ENCODE results near the gene CLEC10A. TPM values are rescaled to one million over a fixed set of nuclear protein-coding genes. Genes with fewer than 3 reads are reported as not detected.
A peak's percentile ranks its signal among the peaks of the same experiment; 100 is the strongest.

Gene CLEC10A
- total RNA-seq, 1 donor: not detected

DNA sequence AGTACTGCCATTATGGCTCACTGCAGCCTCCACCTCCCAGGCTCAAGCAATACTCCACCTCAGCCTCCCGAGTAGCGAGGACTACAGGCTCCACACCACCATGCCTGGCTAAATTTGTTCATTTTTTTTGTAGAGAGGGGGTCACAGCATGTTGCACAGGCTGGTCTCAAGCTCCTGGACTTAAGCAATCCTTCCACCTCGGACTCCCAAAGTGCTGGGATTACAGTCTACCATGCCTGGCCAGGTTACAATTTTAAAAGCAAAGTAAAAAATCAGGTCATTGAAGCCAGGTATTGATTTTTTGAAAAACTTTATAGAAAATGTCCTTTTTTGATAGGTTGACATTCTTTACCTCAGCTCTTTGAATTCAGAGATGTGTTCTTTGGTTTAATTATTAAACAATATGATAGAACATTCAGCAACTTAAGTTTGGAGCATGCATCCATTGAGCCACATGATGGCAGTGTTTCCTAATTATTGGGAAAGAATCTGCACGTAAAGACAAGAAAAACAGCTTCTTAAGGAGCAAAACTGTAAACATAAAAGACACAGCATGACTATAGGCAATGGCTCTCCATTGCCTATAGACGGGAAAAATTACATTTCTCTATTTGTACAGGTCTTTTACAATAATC is 34.4 kb downstream of the CLEC10A start:
- H3K4me3 ChIP-seq (ENCODE audit: low read depth, low read length): no peak overlapping the region
- TF ChIP-seq, protein P1, sequence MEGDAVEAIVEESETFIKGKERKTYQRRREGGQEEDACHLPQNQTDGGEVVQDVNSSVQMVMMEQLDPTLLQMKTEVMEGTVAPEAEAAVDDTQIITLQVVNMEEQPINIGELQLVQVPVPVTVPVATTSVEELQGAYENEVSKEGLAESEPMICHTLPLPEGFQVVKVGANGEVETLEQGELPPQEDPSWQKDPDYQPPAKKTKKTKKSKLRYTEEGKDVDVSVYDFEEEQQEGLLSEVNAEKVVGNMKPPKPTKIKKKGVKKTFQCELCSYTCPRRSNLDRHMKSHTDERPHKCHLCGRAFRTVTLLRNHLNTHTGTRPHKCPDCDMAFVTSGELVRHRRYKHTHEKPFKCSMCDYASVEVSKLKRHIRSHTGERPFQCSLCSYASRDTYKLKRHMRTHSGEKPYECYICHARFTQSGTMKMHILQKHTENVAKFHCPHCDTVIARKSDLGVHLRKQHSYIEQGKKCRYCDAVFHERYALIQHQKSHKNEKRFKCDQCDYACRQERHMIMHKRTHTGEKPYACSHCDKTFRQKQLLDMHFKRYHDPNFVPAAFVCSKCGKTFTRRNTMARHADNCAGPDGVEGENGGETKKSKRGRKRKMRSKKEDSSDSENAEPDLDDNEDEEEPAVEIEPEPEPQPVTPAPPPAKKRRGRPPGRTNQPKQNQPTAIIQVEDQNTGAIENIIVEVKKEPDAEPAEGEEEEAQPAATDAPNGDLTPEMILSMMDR (IDR thresholded peaks at IDR 0.05; ENCODE audit: insufficient read depth, low read depth, low read length): peak; percentile 73
- DNase-seq (ENCODE audit: low read depth): peak; percentile 90

GRCh38 chr17:7043497-7044198 is 36.4 kb downstream of the CLEC10A start, which contains the start of gene SLC16A11:
Gene SLC16A11, minus strand, starts transcription at chr17:7044092. Its CDS starts 579 bp downstream, at chr17:7043513.
- TF ChIP-seq, protein P1 (IDR thresholded peaks at IDR 0.05; ENCODE audit: insufficient read depth, low read depth, low read length): no peak
- no peak for DNase-seq (ENCODE audit: low read depth)

DNA sequence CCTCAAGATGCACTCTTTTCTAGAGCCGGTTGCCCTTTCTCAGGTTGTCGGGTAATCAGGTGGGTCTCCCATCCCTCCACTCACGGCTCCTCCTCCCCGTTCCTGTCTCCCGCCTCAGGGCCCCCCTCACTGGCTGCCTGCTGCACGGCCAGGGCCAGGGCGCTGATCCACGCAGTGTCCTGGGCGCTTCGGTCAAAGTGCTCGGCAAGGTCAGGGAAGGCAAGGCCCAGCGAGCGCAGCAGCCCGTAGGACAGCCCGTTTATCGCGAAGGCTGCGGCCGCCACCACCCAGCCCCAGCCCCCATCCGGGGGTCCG is 36.9 kb downstream of the CLEC10A start:
- H3K4me3 ChIP-seq (ENCODE audit: low read depth, low read length): peak overlapping the region; percentile 50
- TF ChIP-seq, protein P1 (IDR thresholded peaks at IDR 0.05; ENCODE audit: insufficient read depth, low read depth, low read length): no peak
- no peak for DNase-seq (ENCODE audit: low read depth)

More at GRCh38 chr17:7043497-7044198, 36.4 kb downstream of the CLEC10A start, which contains the start of gene SLC16A11:
- H3K4me3 ChIP-seq (ENCODE audit: low read depth, low read length): peak within 1 kb of the TSS; percentile 50

GRCh38 chr17:7042501-7043181 is 37.4 kb downstream of the CLEC10A start:
- TF ChIP-seq, protein P1 (IDR thresholded peaks at IDR 0.05; ENCODE audit: insufficient read depth, low read depth, low read length): no peak
- peak overlapping the region; percentile 50 for H3K4me3 ChIP-seq (ENCODE audit: low read depth, low read length)

GRCh38 chr17:7041607-7042500 is 38.2 kb downstream of the CLEC10A start:
- DNase-seq (ENCODE audit: low read depth): no peak
- H3K4me3 ChIP-seq (ENCODE audit: low read depth, low read length): no peak overlapping the region
- TF ChIP-seq, protein P1 (IDR thresholded peaks at IDR 0.05; ENCODE audit: insufficient read depth, low read depth, low read length): no peak

More at GRCh38 chr17:7042501-7043181, 37.4 kb downstream of the CLEC10A start:
- no peak for DNase-seq (ENCODE audit: low read depth)

DNA sequence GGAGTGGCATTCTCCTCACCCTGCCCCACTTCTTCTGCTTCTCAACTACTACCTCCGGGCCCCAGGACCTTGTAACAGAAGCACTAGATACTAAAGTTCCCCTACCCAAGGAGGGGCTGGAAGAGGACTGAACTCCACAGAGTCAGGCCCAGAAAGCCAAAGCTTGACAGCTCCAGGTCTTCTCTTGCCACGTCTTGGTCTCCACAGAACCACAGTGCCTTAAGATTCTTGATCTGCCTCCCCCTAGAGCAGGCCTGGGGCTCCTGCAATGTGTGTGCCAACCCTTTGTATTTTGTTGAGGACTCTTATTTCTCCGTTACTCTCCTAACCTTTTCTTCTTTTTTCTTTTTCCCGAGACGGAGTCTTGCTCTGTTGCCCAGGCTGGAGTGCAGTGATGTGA is 40.2 kb downstream of the CLEC10A start:
- TF ChIP-seq, protein P1 (IDR thresholded peaks at IDR 0.05; ENCODE audit: insufficient read depth, low read depth, low read length): no peak
- no peak for DNase-seq (ENCODE audit: low read depth)
- no peak overlapping the region for H3K4me3 ChIP-seq (ENCODE audit: low read depth, low read length)

All from fibroblast of villous mesenchyme (primary cell).